H9 (cell line): ENCODE results near the gene OR4D10. TPM values are rescaled to one million over a fixed set of nuclear protein-coding genes. Genes with fewer than 3 reads are reported as not detected.
"Not testable (repeated sequence)": the region's sequence is repeated elsewhere in the genome, so short reads cannot be mapped to it uniquely, and the experiment has no call there.

Source experiments
- DNase-seq: peaks from one replicate; pipeline ENCODE4 v3.0.0-alpha.2; 2017
- H2AFZ ChIP-seq: one replicate; pipeline ENCODE4 v1.6.1; 2013; ENCODE audit warnings: mild to moderate bottlenecking, low read length, control low read depth, moderate library complexity
- H2AK5ac ChIP-seq: 2 replicates; pipeline ENCODE4 v1.6.1; 2013; ENCODE audit warnings: low read length, control low read depth, mixed read lengths; ENCODE audit not compliant: insufficient read length
- H2BK120ac ChIP-seq: one replicate; pipeline ENCODE4 v1.6.1; 2013; ENCODE audit warnings: low read depth, mild to moderate bottlenecking, low read length, control low read depth, inconsistent platforms; ENCODE audit not compliant: poor library complexity, severe bottlenecking
- H2BK12ac ChIP-seq: 2 replicates; pipeline ENCODE4 v1.6.1; 2013; ENCODE audit warnings: low read length, control low read depth, mixed read lengths, low read depth; ENCODE audit not compliant: insufficient read length
- H2BK15ac ChIP-seq: 2 replicates; pipeline ENCODE4 v1.6.1; 2013; ENCODE audit warnings: low read depth, low read length, control low read depth
- H2BK20ac ChIP-seq: one replicate; pipeline ENCODE4 v1.6.1; 2013; ENCODE audit warnings: low read depth, mild to moderate bottlenecking, low read length, control low read depth, inconsistent platforms; ENCODE audit not compliant: poor library complexity, severe bottlenecking
- H2BK5ac ChIP-seq: 2 replicates; pipeline ENCODE4 v1.6.1; 2013; ENCODE audit warnings: low read length, control low read depth, mixed read lengths; ENCODE audit not compliant: insufficient read length
- H3K14ac ChIP-seq: 2 replicates; pipeline ENCODE4 v1.6.1; 2013; ENCODE audit warnings: low read length, control low read depth; ENCODE audit not compliant: insufficient read depth
- H3K18ac ChIP-seq: 2 replicates; pipeline ENCODE4 v1.6.1; 2013; ENCODE audit warnings: low read depth, mild to moderate bottlenecking, mixed read lengths, low read length, control low read depth; ENCODE audit not compliant: insufficient read length
- H3K23ac ChIP-seq: 2 replicates; pipeline ENCODE4 v1.6.1; 2013; ENCODE audit warnings: low read length, control low read depth, mixed read lengths, low read depth; ENCODE audit not compliant: insufficient read length
- H3K23me2 ChIP-seq: 2 replicates; pipeline ENCODE4 v1.6.1; 2013; ENCODE audit warnings: low read depth, mild to moderate bottlenecking, mixed read lengths, low read length, control low read depth; ENCODE audit not compliant: insufficient read length, poor library complexity, severe bottlenecking
- H3K27ac ChIP-seq: 2 replicates; pipeline ENCODE4 v1.5.1; 2013; ENCODE audit warnings: low read length, control low read depth, mixed read lengths, low read depth; ENCODE audit not compliant: insufficient read length
- H3K27me3 ChIP-seq: 2 replicates; pipeline ENCODE4 v1.6.1; 2013; ENCODE audit warnings: low read length, control low read depth, inconsistent platforms; ENCODE audit not compliant: insufficient read depth
- H3K4ac ChIP-seq: 2 replicates; pipeline ENCODE4 v1.6.1; 2013; ENCODE audit warnings: low read depth, mild to moderate bottlenecking, control low read depth, inconsistent platforms, low read length, moderate library complexity
- H3K4me1 ChIP-seq: 2 replicates; pipeline ENCODE4 v1.6.1; 2013; ENCODE audit warnings: low read length, control low read depth, inconsistent platforms; ENCODE audit not compliant: insufficient read depth
- H3K4me2 ChIP-seq: 2 replicates; pipeline ENCODE4 v1.6.1; 2013; ENCODE audit warnings: low read length, control low read depth, mixed read lengths; ENCODE audit not compliant: insufficient read length, insufficient read depth
- H3K56ac ChIP-seq: 2 replicates; pipeline ENCODE4 v1.6.1; 2013; ENCODE audit warnings: low read depth, mild to moderate bottlenecking, mixed read lengths, low read length, control low read depth; ENCODE audit not compliant: insufficient read length
- H3K79me1 ChIP-seq: 2 replicates; pipeline ENCODE4 v1.6.1; 2013; ENCODE audit warnings: low read depth, mild to moderate bottlenecking, moderate library complexity, low read length, control low read depth, inconsistent platforms; ENCODE audit not compliant: insufficient read depth, poor library complexity, severe bottlenecking
- H3K79me2 ChIP-seq: 2 replicates; pipeline ENCODE4 v1.6.1; 2013; ENCODE audit warnings: low read length, control low read depth, inconsistent platforms; ENCODE audit not compliant: insufficient read depth
- H3K9ac ChIP-seq: 2 replicates; pipeline ENCODE4 v1.6.1; 2013; ENCODE audit warnings: low read length, control low read depth, mixed read lengths; ENCODE audit not compliant: insufficient read length; ENCODE audit errors: extremely low read depth
- H3K9me3 ChIP-seq: one replicate; pipeline ENCODE4 v1.6.1; 2013; ENCODE audit warnings: low read depth, low read length, inconsistent platforms; ENCODE audit not compliant: control insufficient read depth
- H3T11ph ChIP-seq: one replicate; pipeline ENCODE4 v1.6.1; 2013; ENCODE audit warnings: mild to moderate bottlenecking, low read length, control low read depth, inconsistent platforms
- H4K20me1 ChIP-seq: one replicate; pipeline ENCODE4 v1.6.1; 2013; ENCODE audit not compliant: control insufficient read depth, insufficient read length, insufficient read depth
- H4K5ac ChIP-seq: 2 replicates; pipeline ENCODE4 v1.6.1; 2013; ENCODE audit warnings: low read depth, mild to moderate bottlenecking, mixed read lengths, low read length, control low read depth; ENCODE audit not compliant: insufficient read length
- H4K8ac ChIP-seq: replicated peaks from 2 replicates; pipeline ENCODE4 v1.6.1; 2013; ENCODE audit warnings: low read length, control low read depth, mixed read lengths, low read depth; ENCODE audit not compliant: insufficient read length
- H4K91ac ChIP-seq: 2 replicates; pipeline ENCODE4 v1.6.1; 2013; ENCODE audit warnings: low read depth, mild to moderate bottlenecking, moderate library complexity, mixed read lengths, low read length, control low read depth; ENCODE audit not compliant: insufficient read length
- H3K27ac Mint-ChIP-seq, 3 experiments: 2 replicates in 2 of 3; 3 replicates in 1 of 3; pipeline ENCODE4 v1.8.0; 2020 to 2021; ENCODE audit warnings: mixed read lengths in 3 of 3, mild to moderate bottlenecking in 1 of 3, moderate library complexity in 1 of 3
- H3K27me3 Mint-ChIP-seq: 2 replicates; pipeline ENCODE4 v1.8.0; 2021; ENCODE audit warnings: low read depth, mild to moderate bottlenecking, moderate library complexity, mixed read lengths
- H3K36me3 Mint-ChIP-seq, 3 experiments: 2 replicates in 2 of 3; 3 replicates in 1 of 3; pipeline ENCODE4 v1.8.0; 2020 to 2021; ENCODE audit warnings: low read depth in 3 of 3, mixed read lengths in 3 of 3; ENCODE audit not compliant: insufficient read depth in 1 of 3
- H3K4me1 Mint-ChIP-seq, 2 experiments: 2 replicates each; pipeline ENCODE4 v1.8.0; 2020; ENCODE audit warnings: mixed read lengths in 2 of 2
- H3K4me3 Mint-ChIP-seq, 2 experiments: 2 replicates in 1 of 2; 3 replicates in 1 of 2; pipeline ENCODE4 v1.8.0; 2020 to 2021; ENCODE audit warnings: mild to moderate bottlenecking in 2 of 2, mixed read lengths in 2 of 2, moderate library complexity in 1 of 2
- H3K9me3 Mint-ChIP-seq, 2 experiments: 2 replicates in 1 of 2; 3 replicates in 1 of 2; pipeline ENCODE4 v1.8.0; 2020; ENCODE audit warnings: mild to moderate bottlenecking in 2 of 2, mixed read lengths in 2 of 2, moderate library complexity in 1 of 2
- CTCF ChIP-seq: fragments of 200-600 bp; sonication (generic); conservative IDR thresholded peaks from 3 replicates; pipeline ENCODE4 v1.8.0; 2021; ENCODE audit warnings: antibody characterized with exemption, mild to moderate bottlenecking
- WGBS: extraction: QIAGEN DNeasy Blood & Tissue Kit; methylation state at CpG from one replicate; pipeline ENCODE4 v1.1.7; 2013; ENCODE audit warnings: missing lambda C conversion rate, low lambda C conversion rate, mixed read lengths; ENCODE audit not compliant: insufficient read length; ENCODE audit errors: extremely low coverage; 5-methylcytosine and 5-hydroxymethylcytosine counted together
- total RNA-seq: library from RNA; stranded (reverse); gene quantifications from 2 replicates; pipeline ENCODE4 v1.2.1, GENCODE V29; 2021

Gene OR4D10
- total RNA-seq, 1 experiment from 2014 or later = not detected

- H3K9me3 Mint-ChIP-seq = no peaks in the 10 kb centered on the region
- no CpG with 5 or more reads among the region's 7 CpGs for WGBS
- no peaks in the 10 kb centered on the region for H3K36me3 Mint-ChIP-seq
- H3K4ac ChIP-seq = no peak overlapping the region
- no peaks in the 10 kb centered on the region for H3K27me3 Mint-ChIP-seq
- no peak overlapping the region for H2AFZ ChIP-seq
- no peak overlapping the region for H3K18ac ChIP-seq
- no peak overlapping the region for H2BK5ac ChIP-seq
- no peaks in the 10 kb centered on the region for H3K23me2 ChIP-seq
- no peaks in the 10 kb centered on the region for H3K27me3 ChIP-seq
- H2BK12ac ChIP-seq = no peak overlapping the region
- H3T11ph ChIP-seq = no peak overlapping the region
- no peak overlapping the region for H3K56ac ChIP-seq
- H4K20me1 ChIP-seq = no peaks in the 10 kb centered on the region
- H3K4me1 ChIP-seq = no peaks in the 10 kb centered on the region
- no peak overlapping the region for H3K4me2 ChIP-seq
- H2AK5ac ChIP-seq = no peak overlapping the region
- H3K9ac ChIP-seq = no peak overlapping the region
- H2BK120ac ChIP-seq = no peak overlapping the region
- H3K27ac ChIP-seq = no peak overlapping the region
- no peaks in the 10 kb centered on the region for H3K79me2 ChIP-seq
- no peaks in the 10 kb centered on the region for H3K9me3 ChIP-seq
- no peak overlapping the region for H3K23ac ChIP-seq
- peak; percentile 44 for DNase-seq
- no peak overlapping the region for H2BK20ac ChIP-seq
- H3K4me3 Mint-ChIP-seq = no peak overlapping the region
- no peak overlapping the region for H4K8ac ChIP-seq
- H3K27ac Mint-ChIP-seq = no peak overlapping the region
- TF ChIP-seq CTCF = no peak
- H4K91ac ChIP-seq = no peak overlapping the region
- no peak overlapping the region for H3K14ac ChIP-seq
- H4K5ac ChIP-seq = no peak overlapping the region
- no peak overlapping the region for H2BK15ac ChIP-seq
- H3K79me1 ChIP-seq = no peaks in the 10 kb centered on the region
- H3K4me1 Mint-ChIP-seq = peaks cover 10 to 11% of the 10 kb centered on the region in 2 experiments
Measured at GRCh38 chr11:59437770-59438169, 35.3 kb upstream of the OR4D10 start.

- not testable (repeated sequence) for H3K14ac ChIP-seq, H3K4me3 Mint-ChIP-seq, H3K27me3 Mint-ChIP-seq, H2BK15ac ChIP-seq, H3K9me3 ChIP-seq, H3K18ac ChIP-seq, H3K23ac ChIP-seq, H4K20me1 ChIP-seq, H3K79me2 ChIP-seq, H3K27ac Mint-ChIP-seq, H3K36me3 Mint-ChIP-seq, H3K4me1 Mint-ChIP-seq, H3K9ac ChIP-seq, H2BK12ac ChIP-seq, H2AK5ac ChIP-seq, DNase-seq, H3K27me3 ChIP-seq, H3K4me1 ChIP-seq, H4K5ac ChIP-seq, H3K27ac ChIP-seq, H2BK5ac ChIP-seq, H4K91ac ChIP-seq, H2AFZ ChIP-seq, H3K23me2 ChIP-seq, H4K8ac ChIP-seq, H3K79me1 ChIP-seq, H3T11ph ChIP-seq, H3K4ac ChIP-seq, H2BK20ac ChIP-seq, H3K56ac ChIP-seq, H3K4me2 ChIP-seq, H2BK120ac ChIP-seq
- H3K9me3 Mint-ChIP-seq = peaks cover 18 to 21% of the 10 kb centered on the region in 2 experiments; a peak in 4 of 5 replicates
- no CpG with 5 or more reads among the region's 1 CpG for WGBS
Measured at GRCh38 chr11:59445624-59446023, 27.5 kb upstream of the OR4D10 start.
